HL-60/S4 treated with retinoic acid at 250 ng/mL for 4 days and 3 days (cell line): ENCODE data around the gene DIP2A.

Experiments
- in situ Hi-C: fragments of 300-500 bp; cut with MboI; formaldehyde crosslinking; loops from 2 replicates; pipeline ENCODE4 v1.7.0; 2022; ENCODE audit warnings: low sequenced_read_pairs

The DIP2A gene, protein sequence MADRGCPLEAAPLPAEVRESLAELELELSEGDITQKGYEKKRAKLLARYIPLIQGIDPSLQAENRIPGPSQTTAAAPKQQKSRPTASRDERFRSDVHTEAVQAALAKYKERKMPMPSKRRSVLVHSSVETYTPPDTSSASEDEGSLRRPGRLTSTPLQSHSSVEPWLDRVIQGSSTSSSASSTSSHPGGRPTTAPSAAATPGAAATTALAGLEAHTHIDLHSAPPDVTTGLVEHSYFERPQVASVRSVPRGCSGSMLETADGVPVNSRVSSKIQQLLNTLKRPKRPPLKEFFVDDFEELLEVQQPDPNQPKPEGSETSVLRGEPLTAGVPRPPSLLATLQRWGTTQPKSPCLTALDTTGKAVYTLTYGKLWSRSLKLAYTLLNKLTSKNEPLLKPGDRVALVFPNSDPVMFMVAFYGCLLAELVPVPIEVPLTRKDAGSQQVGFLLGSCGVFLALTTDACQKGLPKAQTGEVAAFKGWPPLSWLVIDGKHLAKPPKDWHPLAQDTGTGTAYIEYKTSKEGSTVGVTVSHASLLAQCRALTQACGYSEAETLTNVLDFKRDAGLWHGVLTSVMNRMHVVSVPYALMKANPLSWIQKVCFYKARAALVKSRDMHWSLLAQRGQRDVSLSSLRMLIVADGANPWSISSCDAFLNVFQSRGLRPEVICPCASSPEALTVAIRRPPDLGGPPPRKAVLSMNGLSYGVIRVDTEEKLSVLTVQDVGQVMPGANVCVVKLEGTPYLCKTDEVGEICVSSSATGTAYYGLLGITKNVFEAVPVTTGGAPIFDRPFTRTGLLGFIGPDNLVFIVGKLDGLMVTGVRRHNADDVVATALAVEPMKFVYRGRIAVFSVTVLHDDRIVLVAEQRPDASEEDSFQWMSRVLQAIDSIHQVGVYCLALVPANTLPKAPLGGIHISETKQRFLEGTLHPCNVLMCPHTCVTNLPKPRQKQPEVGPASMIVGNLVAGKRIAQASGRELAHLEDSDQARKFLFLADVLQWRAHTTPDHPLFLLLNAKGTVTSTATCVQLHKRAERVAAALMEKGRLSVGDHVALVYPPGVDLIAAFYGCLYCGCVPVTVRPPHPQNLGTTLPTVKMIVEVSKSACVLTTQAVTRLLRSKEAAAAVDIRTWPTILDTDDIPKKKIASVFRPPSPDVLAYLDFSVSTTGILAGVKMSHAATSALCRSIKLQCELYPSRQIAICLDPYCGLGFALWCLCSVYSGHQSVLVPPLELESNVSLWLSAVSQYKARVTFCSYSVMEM (N-terminal part only)

DNA sequence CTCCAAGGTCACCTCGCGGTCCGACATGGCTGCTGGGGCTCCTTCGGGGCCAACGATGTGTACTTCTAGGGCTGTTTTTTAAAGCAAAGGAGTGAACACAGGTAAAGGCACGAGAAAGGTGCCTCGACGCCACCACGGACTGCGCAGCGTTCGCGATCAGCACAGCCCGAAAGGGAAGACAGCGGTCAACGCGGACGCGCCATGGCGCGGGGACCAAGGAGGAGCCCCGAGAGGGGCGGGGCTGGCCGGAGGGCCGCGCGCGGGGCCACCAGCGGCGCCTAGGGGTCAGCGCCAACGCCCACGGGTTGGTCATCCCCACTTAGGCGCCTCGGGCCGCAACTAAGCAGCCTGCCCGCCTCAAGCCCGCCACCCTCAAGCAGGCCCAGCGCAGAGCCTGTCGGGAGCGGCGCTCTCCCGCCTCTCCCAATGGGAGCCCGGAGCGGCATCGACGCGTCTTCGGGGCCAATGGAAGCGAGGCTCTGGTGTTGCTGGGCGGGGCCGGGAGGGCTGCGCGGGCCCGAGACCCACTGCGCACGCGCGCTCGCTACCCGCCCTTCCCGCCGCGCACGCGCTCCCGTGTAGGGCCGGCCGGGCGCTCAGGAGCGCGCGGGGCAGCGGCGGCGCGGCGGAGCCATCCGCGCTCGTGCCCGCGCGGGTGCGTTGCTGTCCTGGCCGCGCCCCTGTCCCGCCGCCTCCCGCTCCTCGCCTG, at the start of gene DIP2A:
TSS of gene DIP2A (plus strand) at position 577 of the 709 bp plus-strand sequence. CDS start 241 bp downstream, outside the sequence.
- in situ Hi-C loops = no loop called here

DNA sequence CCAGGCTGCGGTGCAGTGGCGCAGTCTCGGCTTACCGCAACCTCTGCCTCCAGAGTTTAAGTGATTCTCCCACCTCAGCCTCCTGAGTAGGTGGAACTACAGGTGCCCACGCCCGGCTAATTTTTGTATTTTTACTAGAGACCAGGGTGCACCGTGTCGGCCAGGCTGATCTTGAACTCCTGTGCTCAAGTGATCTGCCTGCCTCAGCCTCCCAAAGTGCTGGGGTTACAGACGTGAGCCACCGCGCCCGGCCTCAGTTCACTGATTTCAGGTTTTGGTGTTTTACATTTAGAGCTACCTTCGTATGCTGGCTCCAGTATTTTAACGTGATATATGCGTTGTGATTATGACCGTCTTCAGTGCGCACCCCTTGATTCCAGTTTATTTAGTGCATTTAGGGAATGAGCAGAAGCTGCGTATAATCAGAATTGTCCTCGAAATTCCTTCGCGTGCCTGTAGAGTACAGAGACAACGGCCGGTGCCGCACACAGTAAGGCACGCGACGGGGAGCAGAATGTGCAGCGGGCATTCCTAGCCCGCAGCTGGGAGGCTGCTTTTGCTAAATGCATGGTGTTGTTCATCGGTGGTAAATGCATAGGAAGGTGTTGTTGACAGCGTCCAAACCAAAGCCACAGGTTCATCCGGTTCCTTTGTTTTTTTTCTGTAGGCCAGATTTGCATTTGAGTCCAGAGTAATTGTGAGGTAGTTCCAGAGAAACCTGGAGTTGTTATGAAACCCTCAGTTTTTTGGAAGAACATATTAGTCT, 48.9 kb upstream of the DIP2A start:
- in situ Hi-C loops = no loop called here

DNA sequence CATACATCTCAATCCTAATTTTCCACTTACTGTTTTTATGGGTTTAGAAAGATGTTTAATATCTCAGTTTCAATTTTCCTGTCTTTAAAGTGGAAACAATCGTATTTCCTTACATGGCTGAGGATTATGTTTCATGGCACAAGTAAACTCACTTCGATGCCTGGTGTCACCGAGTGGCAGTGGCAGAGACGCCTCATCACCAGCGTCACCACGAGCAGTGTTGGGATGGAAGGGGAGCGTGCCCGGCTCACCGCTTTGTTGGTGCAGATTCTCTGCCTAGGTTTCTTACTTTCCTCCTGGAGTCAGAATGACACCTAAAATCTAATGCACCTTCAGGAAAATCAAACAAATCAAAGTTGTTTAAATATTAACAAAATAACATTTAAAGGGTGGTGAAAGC, 48.2 kb upstream of the DIP2A start:
- in situ Hi-C loops = no loop called here

DNA sequence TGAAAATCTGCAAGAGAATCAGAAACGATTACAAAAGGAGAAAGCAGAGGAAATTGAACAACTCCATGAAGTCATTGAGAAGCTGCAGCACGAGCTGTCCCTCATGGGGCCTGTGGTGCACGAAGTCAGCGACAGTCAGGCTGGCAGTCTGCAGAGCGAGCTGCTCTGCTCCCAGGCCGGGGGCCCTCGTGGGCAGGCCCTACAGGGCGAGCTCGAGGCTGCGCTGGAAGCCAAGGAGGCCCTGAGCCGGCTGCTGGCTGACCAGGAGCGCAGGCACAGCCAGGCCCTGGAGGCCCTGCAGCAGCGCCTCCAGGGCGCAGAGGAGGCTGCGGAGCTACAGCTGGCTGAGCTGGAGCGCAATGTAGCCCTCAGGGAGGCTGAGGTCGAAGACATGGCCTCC, 47.5 kb upstream of the DIP2A start:
- in situ Hi-C loops = no loop called here

DNA sequence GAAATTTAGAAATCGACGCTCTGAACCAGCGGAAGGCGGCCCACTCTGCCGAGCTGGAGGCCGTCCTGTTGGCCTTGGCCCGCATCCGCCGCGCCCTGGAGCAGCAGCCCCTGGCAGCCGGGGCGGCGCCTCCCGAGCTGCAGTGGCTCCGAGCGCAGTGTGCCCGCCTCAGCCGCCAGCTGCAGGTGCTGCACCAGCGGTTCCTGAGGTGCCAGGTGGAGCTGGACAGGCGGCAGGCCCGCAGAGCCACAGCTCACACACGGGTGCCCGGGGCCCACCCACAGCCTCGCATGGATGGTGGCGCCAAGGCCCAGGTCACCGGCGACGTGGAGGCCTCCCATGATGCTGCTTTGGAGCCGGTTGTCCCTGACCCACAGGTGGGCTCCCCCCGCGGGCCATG, 47.0 kb upstream of the DIP2A start:
- in situ Hi-C loops = no loop called here

DNA sequence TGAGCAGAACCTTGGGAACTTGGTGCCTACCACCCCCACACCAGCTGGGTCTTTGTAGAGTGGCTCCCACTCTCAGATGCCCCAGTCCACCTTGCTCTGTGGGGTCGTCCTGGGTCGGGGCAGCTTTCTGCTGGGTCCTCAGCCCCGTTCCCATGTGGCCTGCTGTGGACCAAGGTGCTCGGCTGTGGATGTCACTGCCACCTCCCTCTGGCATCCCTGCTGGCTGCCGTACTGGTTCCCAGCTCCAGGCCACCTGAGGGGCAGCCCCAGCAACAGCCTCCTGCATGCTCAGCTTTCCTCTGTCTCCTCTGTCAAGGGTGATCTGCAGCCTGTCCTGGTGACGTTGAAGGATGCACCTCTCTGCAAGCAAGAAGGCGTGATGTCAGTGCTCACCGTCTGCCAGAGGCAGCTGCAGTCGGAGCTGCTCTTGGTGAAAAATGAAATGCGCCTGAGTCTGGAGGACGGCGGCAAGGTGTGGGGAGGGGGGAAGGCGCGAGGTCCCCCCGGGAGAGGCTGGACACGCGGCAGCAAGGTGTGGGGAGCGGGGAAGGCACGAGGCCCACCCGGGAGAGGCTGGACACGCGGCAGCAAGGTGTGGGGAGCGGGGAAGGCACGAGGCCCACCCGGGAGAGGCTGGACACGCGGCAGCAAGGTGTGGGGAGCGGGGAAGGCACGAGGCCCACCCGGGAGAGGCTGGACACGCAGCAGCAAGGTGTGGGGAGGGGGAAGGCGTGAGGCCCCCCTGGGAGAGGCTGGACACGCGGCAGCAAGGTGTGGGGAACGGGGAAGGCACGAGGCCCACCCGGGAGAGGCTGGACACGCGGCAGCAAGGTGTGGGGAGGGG, 45.9 kb upstream of the DIP2A start:
- in situ Hi-C loops = no loop called here

DNA sequence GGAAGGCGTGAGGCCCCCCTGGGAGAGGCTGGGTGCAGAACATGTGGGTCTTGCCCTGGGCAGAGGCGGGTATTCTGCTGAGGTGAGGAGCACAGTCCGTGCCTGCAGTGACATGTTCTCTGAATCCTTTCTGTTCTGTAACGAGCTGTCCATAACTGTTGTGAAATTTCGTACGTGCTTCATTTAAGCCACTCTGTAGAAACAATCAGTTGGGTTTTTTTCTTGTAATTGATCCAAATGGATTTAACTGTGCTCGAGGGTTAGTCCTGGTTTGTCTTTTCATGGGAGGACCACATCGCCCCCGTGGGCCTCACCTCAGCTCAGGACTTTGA, 45.4 kb upstream of the DIP2A start:
- in situ Hi-C loops = no loop called here

DNA sequence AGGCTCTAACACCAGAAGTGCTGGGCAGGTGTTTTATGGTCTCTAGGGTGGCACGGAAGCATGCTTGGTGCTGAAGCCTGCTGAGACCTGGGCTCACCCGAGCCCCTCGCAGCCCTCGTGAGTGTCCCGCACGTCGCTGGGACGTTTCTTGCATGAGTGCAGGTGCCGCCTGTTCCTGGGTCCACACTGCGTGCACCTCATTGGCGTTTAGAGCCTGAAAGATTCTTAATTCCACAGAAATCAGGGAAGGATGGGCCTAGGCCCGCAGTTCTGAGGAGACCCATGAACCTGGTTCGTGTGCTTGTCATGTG, 43.8 kb upstream of the DIP2A start:
- in situ Hi-C loops = no loop called here

DNA sequence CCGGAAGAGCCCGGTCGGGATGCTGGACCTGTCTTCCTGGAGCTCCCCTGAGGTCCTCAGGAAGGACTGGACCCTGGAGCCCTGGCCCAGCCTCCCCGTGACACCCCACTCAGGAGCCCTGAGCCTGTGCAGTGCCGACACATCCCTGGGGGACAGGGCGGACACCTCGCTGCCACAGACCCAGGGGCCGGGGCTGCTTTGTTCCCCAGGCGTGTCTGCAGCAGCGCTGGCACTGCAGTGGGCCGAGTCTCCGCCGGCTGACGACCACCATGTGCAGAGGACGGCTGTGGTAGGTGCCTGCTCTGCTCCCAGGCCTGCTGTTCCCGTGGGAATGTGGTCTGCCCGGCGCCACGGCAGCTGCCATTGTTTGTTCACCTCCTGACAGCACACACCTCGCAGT, 42.1 kb upstream of the DIP2A start:
- in situ Hi-C loops = no loop called here

DNA sequence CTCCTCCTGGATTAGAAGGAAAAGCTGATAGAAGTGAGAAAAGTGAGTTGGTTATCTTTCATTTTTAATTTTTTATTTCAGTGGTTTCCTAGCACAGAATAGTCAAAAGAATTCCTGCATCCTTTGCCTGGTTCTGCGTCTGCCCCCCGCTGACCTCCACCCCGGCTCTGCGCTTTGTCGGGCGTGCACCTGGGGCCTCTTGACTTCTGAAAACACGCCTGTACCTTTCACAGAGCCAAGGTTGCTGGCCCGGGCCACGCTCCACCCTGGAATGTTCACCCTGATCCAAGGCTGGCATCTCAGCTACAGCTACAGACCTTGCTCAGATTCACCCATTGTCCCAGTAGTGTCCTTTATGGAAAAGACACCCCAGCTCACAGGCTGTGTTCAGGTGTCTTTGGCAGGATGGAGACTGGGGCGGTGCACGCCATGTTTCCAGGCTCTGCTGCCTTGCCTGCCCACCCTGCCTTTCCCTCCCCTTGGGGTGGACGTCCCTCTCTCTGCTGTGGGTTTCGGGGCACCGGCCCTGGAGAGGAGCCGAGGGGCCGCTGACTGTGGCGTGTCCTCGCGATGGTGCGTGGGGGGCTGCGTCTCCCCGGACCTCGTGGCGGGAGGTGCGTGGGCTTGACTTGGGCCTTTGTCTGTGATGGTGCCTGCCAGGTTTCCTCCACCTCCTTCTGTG, 40.3 kb upstream of the DIP2A start:
- in situ Hi-C loops = no loop called here

DNA sequence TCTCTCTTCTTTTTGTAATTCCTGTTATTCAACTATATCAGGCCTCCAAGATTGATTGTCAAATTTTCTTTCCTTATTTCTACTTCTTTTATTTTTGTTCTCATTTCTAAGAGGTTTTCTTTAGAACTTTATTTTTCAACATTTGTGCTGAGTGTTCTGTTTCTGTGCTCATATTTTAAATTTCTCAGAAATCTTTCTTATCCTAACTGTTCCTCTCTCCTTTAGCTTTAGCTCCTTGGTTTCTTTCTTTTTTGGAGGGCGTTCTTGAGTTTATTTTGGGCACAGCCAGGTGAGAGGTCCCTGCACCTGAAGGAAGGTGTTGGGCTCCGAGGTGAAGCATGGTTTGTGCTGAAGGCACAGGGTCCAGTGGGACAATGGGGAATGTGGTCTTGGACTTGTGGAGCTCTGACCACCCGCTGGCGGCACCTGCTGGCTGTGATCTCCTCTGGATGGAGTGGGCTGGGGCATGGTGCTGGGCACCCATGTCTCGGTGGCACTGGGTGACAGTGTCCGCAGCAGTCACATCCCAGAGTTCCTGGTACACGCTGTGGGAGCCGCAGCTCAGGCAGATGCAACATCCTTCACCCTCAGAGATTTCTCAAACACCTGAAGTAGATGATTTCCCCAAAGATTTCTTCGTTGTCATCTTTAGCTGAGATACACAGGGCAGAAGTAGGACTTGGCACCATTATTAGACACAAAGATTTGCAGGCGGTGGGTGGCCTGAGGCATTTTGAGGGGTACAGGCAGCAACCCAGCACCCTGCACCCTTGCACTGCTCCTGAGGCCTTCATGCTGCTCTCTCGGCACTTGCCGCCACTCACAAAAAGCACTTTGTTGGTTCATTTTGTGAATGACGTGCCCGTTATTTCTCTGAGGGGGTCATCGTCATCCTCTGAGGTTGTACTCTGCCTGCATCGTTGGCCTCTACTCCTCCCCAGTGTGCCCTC, 38.2 kb upstream of the DIP2A start:
- in situ Hi-C loops = no loop called here

DNA sequence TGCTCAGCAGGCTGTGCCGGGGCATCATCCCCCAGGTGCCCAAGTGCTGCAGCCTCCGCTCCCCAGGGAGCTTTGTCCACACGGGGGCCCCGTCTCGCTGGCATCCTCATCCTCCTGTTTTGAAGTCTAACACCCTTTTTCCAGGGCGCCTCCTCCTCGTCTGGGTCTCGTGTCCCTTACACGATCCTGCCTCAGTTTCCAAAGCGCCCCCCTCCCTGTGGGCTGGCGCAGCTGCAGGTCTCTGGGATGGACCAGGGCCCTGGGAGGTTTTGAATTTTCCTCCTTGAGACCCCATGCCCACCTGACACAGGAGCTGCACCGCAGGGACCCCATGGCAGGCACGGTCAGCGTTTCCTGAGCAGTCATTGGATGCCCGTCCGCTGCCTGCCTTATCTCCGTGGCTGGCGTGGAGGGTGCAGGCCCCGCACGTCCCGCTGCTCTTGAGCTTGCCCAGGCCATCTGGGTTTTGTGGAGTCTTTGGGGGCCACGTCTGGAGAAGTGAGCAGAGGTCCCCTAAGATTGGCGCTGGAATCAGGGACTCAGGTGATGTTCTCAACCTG, 37.4 kb upstream of the DIP2A start:
- in situ Hi-C loops = no loop called here

DNA sequence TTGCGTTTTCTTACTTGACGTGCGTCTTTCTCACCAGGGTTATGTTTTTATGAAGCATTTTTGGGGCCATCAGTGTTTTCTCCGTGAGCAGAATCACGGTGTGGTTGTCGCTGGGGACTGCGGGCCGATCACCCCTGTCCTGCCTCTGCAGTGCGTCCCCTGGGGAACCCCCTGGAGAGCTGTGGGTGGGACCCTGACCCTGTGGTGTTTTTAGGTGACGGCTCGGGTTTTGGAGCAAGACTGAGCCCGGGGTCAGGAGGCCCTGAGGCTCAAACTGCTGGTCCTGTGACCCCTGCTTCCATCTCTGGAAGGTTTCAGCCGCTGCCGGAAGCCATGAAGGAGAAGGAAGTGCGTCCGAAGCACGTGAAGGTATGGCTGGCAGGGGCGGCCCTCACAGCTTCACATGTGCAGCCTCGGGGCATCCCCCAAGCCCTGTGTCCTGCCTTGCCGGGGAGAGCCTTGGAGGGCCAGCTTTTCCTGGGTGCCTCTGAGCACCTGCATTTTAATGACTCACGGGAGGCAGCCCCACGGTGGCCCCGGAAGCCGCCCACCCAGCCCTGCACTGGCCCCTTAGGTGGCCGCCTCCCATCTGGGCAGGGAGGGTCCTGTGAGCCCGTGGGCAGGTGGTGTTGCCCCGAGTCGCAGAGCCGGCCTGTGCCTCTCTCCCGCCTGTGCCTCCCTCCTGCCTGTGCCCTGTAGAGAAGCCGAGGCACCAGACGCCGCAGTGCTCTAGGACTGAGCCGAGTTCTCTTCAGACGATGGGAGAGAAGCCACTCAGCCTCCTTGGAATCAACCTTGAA, 36.7 kb upstream of the DIP2A start:
- in situ Hi-C loops = no loop called here

DNA sequence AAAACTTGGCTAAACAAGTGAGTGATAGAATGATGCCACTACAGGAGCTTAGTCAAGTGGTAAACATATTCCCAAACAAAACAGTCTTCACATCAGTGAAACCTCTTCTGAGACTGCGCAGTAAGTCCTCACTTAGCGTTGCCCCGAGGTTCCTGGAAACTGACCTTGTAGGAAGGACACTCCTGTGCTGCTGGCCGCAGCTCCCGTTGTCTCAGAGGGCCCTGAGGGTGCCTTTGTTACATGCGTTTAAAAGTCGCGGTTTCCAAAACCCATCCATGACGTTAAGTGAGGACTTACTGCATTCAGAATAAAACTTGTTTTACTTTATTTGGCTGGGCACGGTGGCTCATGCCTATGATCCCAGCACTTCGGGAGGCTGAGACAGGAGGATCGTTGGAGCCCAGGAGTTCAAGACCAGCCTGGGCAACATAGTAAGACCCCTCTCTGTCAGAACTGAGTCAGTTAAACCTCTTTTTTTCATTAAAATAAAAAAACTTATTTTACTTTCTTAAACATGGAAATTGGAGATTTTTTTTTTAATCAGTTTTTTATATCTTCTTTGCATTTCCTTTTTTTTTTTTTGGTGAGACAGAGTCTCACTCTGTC, 36.0 kb upstream of the DIP2A start:
- in situ Hi-C loops = no loop called here

DNA sequence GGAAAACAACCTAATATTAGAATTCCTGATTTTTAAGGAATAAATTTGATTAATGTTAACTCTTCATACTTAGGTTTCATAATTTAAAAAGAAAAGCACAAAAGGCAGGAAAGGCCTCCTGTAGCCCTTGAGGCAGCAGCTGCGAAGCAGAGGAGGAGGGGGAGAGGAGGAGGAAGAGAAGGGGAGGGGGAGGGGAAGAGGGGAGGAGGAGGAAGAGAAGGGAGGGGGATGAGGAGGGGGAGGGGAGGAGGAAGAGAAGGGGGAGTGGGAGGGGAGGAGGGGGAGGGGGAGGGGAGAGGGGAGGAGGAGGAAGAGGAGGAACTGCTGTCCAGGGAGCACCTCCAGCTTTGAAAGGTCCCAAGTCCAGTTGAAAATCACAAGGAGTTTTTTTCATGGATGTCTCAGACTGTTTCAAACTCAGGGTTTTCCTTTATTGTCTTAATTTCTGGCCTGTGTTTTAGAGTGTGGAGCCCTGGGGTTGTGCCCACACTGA, 35.1 kb upstream of the DIP2A start:
- in situ Hi-C loops = no loop called here

DNA sequence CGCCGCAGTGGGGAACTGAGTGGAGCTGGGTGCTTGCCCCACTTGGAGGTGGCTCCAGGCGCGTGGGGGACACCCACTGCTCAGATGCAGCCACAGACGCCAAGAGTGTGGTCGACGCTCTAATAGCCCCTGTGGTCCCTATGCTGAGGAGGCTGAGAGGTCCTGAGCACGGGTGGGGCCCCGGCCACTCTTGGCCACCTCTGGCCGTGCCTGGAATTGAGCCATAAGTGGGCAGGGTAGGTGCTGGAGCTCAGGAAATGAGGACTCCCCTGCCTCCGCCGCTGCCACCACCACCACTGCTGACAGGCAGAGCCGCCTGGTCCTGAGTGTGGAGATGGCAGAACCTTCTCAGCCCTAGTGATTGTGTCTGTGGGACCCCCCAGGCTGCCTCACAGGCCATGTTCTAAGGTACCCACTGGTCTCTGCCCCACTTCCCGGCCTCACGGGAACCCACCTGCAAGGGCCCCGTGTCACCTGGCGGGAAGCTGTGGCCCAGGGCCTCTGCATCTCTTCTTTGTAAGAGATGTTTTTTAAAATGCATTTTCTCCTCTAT, 34.6 kb upstream of the DIP2A start:
- in situ Hi-C loops = no loop called here
